Upper lobe of right lung (tissue), 1 donor: ENCODE results near the gene CEP250. TPM values are rescaled to one million over a fixed set of nuclear protein-coding genes. Genes with fewer than 3 reads are reported as not detected.
"Not testable (repeated sequence)": the region's sequence is repeated elsewhere in the genome, so short reads cannot be mapped to it uniquely, and the experiment has no call there.

ENCODE experiments used
- ATAC-seq: fragments of 200-7000 bp; cut with Tn5 transposase; one replicate; pipeline ENCODE4 v1.9.1; 2020; ENCODE audit warnings: mild to moderate bottlenecking, moderate library complexity
- DNase-seq: peaks from one replicate; pipeline ENCODE4 v3.0.0-alpha.2; 2020
- H3K27ac ChIP-seq: fragments of 200-600 bp; one replicate; pipeline ENCODE4 v1.8.0; 2022
- H3K27me3 ChIP-seq: fragments of 200-600 bp; one replicate; pipeline ENCODE4 v1.8.0; 2022; ENCODE audit warnings: mild to moderate bottlenecking
- H3K36me3 ChIP-seq: fragments of 200-600 bp; one replicate; pipeline ENCODE4 v1.8.0; 2022
- H3K4me1 ChIP-seq: fragments of 200-600 bp; one replicate; pipeline ENCODE4 v1.8.0; 2022
- H3K4me3 ChIP-seq: fragments of 200-600 bp; one replicate; pipeline ENCODE4 v1.8.0; 2022; ENCODE audit warnings: mild to moderate bottlenecking
- H3K9me3 ChIP-seq: fragments of 200-600 bp; one replicate; pipeline ENCODE4 v1.8.0; 2022
- CTCF ChIP-seq: fragments of 200-600 bp; IDR thresholded peaks from one replicate; pipeline ENCODE4 v1.8.0; 2022; ENCODE audit warnings: antibody characterized with exemption
- intact Hi-C: fragments of 100-400 bp; cut with DNase I; formaldehyde crosslinking; loops from one replicate; pipeline ENCODE4 v1.11.0; 2022
- total RNA-seq: library from RNA; stranded (reverse); fragmentation: NEBNext Ultra II Directional; extraction: Animal tissue kit (Norgen Biotek cat#: 25700); gene quantifications from one replicate; pipeline ENCODE4 v1.2.1, GENCODE V29; 2021
- donor health status: DM: no; HTN: yes; CAD: no; lungs with severe emphysema.

Gene CEP250
- total RNA-seq, 1 donor from 2014 or later: 21.7 TPM

DNA sequence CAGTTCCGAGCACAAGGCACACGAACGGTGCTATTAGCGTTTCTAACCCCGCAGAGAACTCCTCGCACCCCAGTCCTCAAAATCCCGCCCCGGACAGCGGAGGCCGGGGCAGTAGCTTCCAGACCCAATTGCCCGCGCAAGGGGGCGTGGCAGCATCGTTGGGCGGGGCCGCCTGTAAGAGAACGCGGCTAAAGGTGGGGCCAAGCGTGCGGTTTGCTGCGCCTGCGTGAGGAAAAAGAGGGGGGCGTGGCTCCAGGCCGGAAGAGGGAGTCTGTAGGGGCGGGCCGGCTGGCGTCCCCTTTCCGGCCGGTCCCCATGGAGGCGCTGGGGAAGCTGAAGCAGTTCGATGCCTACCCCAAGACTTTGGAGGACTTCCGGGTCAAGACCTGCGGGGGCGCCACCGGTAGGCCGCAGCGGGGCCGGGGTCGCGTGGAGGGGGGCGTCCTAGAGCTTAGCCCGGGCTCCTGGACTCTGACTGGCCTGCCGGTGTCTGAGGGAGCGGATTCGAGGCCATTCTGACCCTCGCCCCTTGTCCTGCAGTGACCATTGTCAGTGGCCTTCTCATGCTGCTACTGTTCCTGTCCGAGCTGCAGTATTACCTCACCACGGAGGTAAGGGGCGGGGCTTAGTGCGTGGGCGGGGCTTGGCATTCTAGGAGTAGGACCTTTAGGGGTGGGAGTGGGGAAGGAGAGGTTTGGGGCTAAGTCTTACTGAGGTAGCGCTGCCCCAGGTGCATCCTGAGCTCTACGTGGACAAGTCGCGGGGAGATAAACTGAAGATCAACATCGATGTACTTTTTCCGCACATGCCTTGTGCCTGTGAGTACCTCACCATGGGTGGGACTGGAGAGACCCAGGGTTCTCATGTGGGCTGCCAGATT, 86.6 kb downstream of the CEP250 start, which contains the start of gene ERGIC3:
ERGIC3 (plus strand) TSS at position 296 of the 880 bp plus-strand sequence; CDS start at position 316, 20 bp downstream.
- Histone ChIP-seq H3K27ac (peak within 1 kb of the TSS; percentile 78), H3K27me3 (no peaks in the 10 kb centered on the region), H3K4me1 (peaks cover 4% of the 10 kb centered on the region), H3K4me3 (peak within 1 kb of the TSS; percentile 81), H3K9me3 (no peaks in the 10 kb centered on the region), H3K36me3 (peaks cover 7% of the 10 kb centered on the region)
- peak; percentile 17 for TF ChIP-seq CTCF
- DNase-seq (peak; percentile 99), ATAC-seq (peak; percentile 99)
- intact Hi-C loops: no loop called here

- no peak for ATAC-seq
- H3K27ac ChIP-seq: no peak overlapping the region
- intact Hi-C loops: no loop called here
- no peak for DNase-seq
- peaks cover 4% of the 10 kb centered on the region for H3K4me1 ChIP-seq
- TF ChIP-seq CTCF: no peak
- H3K9me3 ChIP-seq: no peaks in the 10 kb centered on the region
- H3K36me3 ChIP-seq: peaks cover 17% of the 10 kb centered on the region
- no peaks in the 10 kb centered on the region for H3K27me3 ChIP-seq
- H3K4me3 ChIP-seq: no peak overlapping the region
Measured at GRCh38 chr20:35542990-35543389, 87.6 kb downstream of the CEP250 start.

- no peaks in the 10 kb centered on the region for H3K9me3 ChIP-seq
- H3K4me1 ChIP-seq: peaks cover 4% of the 10 kb centered on the region
- intact Hi-C loops: no loop called here
- H3K36me3 ChIP-seq: peaks cover 32% of the 10 kb centered on the region
- no peak overlapping the region for H3K27ac ChIP-seq
- TF ChIP-seq CTCF: no peak
- DNase-seq (no peak), ATAC-seq (no peak)
- no peaks in the 10 kb centered on the region for H3K27me3 ChIP-seq
- no peak overlapping the region for H3K4me3 ChIP-seq
Measured at GRCh38 chr20:35544436-35544835, 89.0 kb downstream of the CEP250 start.

DNA sequence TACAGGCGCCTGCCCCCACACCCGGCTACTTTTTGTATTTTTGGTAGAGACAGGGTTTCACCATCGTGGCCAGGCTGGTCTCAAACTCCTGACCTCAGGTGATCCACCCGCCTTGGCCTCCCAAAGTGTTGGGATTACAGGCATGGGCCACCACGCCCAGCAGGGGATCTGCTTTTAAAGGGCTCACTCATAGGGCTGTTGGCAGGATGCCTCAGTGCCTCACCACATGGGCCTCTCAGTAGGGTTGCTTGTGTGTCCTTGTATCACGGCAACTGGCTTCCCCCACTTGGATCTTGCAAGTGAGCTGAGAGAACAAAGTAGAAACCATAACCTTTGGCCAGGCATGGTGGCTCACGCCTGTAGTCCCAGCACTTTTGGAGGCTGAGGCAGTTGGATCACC, 89.5 kb downstream of the CEP250 start:
- H3K9me3 ChIP-seq, intact Hi-C loops, H3K4me3 ChIP-seq, H3K27ac ChIP-seq, ATAC-seq, H3K27me3 ChIP-seq, H3K4me1 ChIP-seq, DNase-seq: not testable (repeated sequence)
- peaks cover 37% of the 10 kb centered on the region for H3K36me3 ChIP-seq

DNA sequence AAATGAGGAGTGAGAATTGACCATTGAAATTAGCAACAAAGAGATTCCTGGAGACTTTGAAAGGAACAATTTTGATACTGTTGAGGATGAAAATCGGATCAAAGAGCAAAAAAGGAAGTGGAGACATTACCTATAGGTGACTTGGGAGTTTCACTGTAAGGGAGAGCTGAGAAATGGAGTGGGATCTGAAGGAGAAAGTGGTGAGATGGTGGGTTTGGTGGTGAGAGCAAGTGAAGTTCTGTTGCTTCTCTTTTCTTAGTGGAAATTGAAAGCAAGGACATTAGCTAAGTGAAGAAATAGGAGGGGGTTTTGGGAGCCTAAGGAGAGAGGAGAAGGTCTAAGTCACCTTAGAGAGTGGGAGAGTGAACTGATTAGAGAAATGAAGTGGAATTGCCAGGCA, 90.7 kb downstream of the CEP250 start:
- TF ChIP-seq CTCF: no peak
- peaks cover 48% of the 10 kb centered on the region for H3K36me3 ChIP-seq
- H3K4me1 ChIP-seq: peaks cover 3% of the 10 kb centered on the region
- H3K27ac ChIP-seq: no peak overlapping the region
- H3K27me3 ChIP-seq: no peaks in the 10 kb centered on the region
- H3K4me3 ChIP-seq: no peak overlapping the region
- ATAC-seq (no peak), DNase-seq (no peak)
- intact Hi-C loops: no loop called here
- H3K9me3 ChIP-seq: no peaks in the 10 kb centered on the region

DNA sequence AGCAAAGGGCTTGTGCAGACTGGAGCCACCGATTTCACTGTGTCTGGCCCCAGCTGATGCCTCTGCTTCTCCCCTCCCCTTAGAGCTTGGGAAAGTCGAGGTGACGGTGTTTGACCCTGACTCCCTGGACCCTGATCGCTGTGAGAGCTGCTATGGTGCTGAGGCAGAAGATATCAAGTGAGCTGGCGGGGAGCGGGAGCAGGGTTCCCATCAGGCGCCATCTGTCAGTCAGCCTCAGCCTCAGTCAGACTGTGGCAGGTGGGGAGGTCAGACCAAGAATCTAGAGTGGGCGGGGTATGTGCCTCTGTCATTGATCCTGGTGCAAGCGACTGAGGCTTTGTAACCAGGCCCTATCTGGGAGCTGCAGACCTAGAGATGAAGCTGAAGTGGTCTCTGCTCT, 91.9 kb downstream of the CEP250 start:
- no peak for DNase-seq
- H3K36me3 ChIP-seq: peaks cover 59% of the 10 kb centered on the region
- no peaks in the 10 kb centered on the region for H3K4me1 ChIP-seq
- TF ChIP-seq CTCF: no peak
- ATAC-seq: no peak
- no peaks in the 10 kb centered on the region for H3K27me3 ChIP-seq
- no peak overlapping the region for H3K4me3 ChIP-seq
- intact Hi-C loops: no loop called here
- no peaks in the 10 kb centered on the region for H3K9me3 ChIP-seq
- H3K27ac ChIP-seq: no peak overlapping the region
